Dedifferentiated amniotic fluid mesenchymal stem cell (primary cell): Measurements from ENCODE around the gene ZNRD2.

Source experiments
- DNase-seq: peaks from one replicate; pipeline ENCODE4 v3.0.0-alpha.2; 2016; ENCODE audit errors: extremely low spot score

Gene ZNRD2

DNA sequence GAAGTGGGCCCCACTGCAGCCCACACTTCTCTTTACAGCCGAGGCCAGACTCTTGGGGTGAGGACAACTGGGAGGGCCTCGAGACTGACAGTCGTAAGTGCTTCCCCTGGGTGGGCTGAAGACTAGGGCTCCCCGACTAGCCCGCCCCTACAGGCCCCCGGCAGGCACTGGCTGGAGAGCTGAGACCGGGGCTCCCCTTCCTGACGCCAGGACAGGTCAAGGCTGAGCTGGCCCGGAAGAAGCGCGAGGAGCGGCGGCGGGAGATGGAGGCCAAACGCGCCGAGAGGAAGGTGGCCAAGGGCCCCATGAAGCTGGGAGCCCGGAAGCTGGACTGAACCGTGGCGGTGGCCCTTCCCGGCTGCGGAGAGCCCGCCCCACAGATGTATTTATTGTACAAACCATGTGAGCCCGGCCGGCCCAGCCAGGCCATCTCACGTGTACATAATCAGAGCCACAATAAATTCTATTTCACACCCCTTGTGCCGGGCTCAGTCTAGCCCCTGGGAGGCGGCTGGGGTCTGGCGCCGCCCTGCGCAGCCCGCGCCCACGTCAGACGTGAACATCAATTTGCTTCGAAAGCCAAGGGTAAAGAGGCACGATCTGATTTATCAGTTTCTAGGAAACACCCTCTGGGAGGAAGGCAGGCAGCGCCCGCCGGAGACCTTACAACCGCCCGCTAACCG, 31.9 kb upstream of the ZNRD2 start:
- no peak for DNase-seq

- no peak for DNase-seq
Observed at GRCh38 chr11:65538915-65539743, 31.1 kb upstream of the ZNRD2 start.

GRCh38 chr11:65539744-65540289, 30.5 kb upstream of the ZNRD2 start:
- no peak for DNase-seq

DNA sequence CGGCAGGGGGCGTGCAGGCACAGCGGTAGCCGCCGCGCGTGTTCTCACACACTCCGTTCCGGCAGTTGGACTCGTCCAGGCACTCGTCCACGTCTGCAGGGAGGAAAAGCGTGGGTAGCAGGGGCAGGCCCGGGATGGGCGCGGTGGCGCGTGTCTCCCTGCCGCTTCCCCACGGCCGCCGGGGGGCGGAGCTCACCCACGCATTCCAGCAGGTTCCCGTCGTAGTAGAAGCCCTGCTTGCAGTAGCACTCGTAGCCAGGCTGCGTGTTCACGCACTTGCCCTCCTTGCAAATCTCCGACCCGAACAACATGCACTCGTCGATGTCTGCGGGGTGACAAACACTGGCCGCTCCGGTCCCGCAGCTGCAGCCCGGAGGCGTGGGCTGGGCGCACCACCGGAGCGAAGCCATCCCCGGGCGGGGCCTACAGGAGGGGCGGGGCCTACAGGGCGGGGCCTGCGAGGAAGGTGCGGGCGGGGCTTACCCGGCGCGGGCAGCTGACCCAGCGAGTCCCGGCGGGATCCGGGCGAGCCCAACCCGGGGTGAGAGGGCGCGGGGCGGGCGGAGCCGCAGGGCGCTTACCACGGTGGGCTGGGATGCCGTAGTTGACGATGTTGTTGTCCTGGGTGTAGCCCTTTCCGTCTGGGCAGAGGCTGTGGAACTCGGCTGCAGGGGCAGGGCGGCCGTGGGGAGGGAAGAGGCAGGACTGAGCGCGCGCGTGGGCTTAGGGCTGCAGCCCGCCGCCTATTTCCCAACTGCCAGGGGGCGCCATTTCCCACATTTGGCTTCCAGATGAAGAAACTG, 29.8 kb upstream of the ZNRD2 start:
- peak; percentile 82 for DNase-seq

DNA sequence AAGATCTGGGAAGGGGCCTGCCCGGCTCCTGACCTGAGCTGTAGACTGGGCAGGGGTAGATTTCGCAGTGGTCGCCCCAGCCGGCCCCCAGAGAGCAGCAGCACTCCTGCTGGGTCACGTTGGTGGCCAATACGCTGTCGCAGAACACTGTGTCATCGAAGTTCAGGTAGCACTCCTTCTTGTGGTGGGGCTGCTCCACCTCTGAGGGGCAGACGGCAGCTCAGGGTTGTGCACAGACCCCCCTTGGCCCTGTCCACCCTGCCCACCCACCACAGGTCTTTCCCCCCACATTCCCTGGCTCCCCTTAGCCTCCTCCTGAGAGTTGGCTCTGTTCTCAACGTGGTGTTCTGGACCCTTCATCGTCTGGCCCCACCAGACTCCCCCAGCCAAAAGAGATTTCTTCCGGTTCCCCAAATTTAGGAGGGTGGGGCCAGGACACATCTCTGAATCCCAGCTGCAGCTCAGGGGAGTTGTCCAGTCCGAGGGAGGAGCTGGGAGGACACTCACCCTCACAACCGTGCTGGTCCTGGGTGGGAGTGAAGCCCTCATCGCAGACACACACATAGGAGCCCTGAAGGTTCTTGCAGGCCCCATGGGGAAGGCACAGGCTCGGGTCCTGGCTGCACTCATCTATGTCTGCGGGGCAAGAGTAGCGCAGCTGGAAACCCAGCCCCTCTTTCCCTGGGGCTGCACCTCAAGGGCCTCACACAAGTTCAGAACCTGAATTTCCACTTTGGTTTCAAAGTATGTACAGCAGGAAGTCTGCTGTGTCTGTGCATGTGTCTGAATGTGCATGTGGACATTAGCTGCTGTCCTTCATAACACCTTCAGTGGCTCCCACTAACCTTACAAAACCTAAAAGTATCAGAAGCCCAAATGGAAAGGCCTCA, 28.9 kb upstream of the ZNRD2 start:
- DNase-seq = no peak

DNA sequence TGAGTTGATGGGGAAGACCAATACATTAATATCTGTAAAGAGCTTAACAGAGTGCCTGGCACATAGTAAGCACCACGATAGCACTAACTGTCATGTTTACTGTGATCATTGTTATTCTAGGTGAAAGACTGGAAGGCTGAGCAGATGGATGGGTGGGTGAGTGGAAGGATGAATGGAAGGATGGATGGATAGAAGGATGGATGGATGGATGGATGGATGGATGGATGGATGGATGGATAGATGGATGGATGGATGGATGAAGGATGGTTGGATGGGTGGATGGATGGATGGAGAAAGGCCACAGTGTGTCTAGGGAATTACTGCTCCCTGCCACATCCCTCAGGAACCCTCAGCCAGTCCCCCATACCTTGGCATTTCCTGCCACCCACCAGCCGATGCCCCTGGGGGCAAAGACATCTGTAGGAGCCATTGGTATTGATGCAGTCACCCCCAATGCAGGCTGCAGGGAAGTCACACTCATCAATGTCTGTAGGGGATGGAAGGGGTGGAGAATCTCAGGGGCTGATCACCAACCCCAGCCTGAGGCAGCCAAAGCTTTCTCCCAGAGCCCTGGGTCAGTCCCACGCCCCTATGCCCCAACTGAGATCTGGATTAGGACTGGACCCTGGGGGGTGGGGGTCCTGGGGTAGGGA, 27.4 kb upstream of the ZNRD2 start:
- DNase-seq = no peak

GRCh38 chr11:65545853-65546216, 24.4 kb upstream of the ZNRD2 start:
- no peak for DNase-seq

GRCh38 chr11:65546217-65546958, 23.9 kb upstream of the ZNRD2 start:
- DNase-seq = no peak

- DNase-seq = no peak
Observed at GRCh38 chr11:65547446-65548125, 22.7 kb upstream of the ZNRD2 start.

GRCh38 chr11:65548395-65548794, 21.9 kb upstream of the ZNRD2 start:
- no peak for DNase-seq

- no peak for DNase-seq
Observed at GRCh38 chr11:65549096-65549495, 21.2 kb upstream of the ZNRD2 start.

- no peak for DNase-seq
Observed at GRCh38 chr11:65551572-65552387, 18.5 kb upstream of the ZNRD2 start.

- DNase-seq = no peak
Observed at GRCh38 chr11:65552388-65552951, 17.8 kb upstream of the ZNRD2 start.

GRCh38 chr11:65553301-65554001, 16.8 kb upstream of the ZNRD2 start:
- no peak for DNase-seq

GRCh38 chr11:65554057-65554818, 16.0 kb upstream of the ZNRD2 start:
- DNase-seq = no peak

DNA sequence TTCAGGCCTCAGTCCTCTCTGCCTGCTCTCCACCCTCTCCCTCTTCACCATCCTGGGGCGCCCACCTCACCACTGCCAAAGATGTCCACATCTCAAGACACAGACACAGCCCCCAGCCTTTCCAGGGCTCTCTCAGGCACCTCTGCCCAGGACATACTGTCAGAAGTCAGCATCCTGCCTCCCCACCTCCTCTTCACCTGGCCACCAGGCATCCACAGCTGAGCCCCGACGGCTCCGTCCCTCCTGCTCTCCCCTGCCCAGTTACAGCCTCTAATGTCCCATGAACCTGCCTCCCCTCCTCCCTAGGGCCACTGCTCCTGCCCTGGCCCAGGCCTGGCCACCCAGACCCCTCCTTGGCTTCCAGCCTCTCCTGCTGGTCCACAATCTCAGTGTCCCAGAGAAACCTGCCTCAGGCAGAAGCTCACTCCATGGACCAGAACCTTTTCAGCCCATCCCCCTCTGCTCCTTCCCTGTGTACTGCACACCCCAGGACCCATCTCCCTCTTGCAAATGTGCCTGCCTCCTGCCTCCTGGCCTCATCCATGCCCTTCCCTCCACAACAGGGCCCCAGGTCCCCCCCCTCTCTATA, 15.3 kb upstream of the ZNRD2 start:
- no peak for DNase-seq
